K562 (cell line): Measurements from ENCODE around the gene SVOP. TPM values are rescaled to one million over a fixed set of nuclear protein-coding genes. Genes with fewer than 3 reads are reported as not detected.
A peak's percentile ranks its signal among the peaks of the same experiment; 100 is the strongest.

Experiments used
- ATAC-seq: fragments of 200-7000 bp; cut with Tn5 transposase; 3 replicates; pipeline ENCODE4 v1.9.1; 2020; ENCODE audit warnings: moderate library complexity
- BruUV-seq: library from RNA; stranded (reverse); fragments of 400-500 nt; replicated peaks from 2 replicates; lab custom pipeline; 2021; lab: Mats Ljungman, UMichigan
- CTCF ChIA-PET: fragments of 300-600 bp; formaldehyde crosslinking; extraction: SDS; loops from one replicate; lab custom pipeline; 2021; ENCODE audit warnings: low intra/inter-chr PET ratio; lab: Yijun Ruan, JAX
- POLR2A ChIA-PET: fragments of 300-600, 350-650 bp; sonication (Branson Sonifier 250); formaldehyde crosslinking; extraction: SDS; loops from one replicate; lab custom pipeline; 2021; ENCODE audit warnings: antibody characterized with exemption, inconsistent platforms; lab: Yijun Ruan, JAX
- DNase-seq, 4 experiments: peaks; one replicate each; pipeline versions ENCODE4 v3.0.0 to v3.0.0-alpha.2; 2011 to 2018; ENCODE audit warnings: low spot score in 3 of 4, mixed read lengths in 3 of 4; ENCODE audit errors: extremely low read depth in 1 of 4
- FAIRE-seq: peaks from 2 replicates; lab custom pipeline; 2011; peaks lifted over from hg19 to GRCh38; lab: Jason Lieb, UNC
- H2AFZ ChIP-seq: 2 replicates; pipeline ENCODE4 v1.6.0; 2011; ENCODE audit warnings: low read depth, low read length, control low read depth, inconsistent platforms
- H3K27ac ChIP-seq: fragments of 200-600 bp; 3 replicates; pipeline ENCODE4 v1.8.0; 2011; ENCODE audit warnings: low read depth, mild to moderate bottlenecking, control low read depth, inconsistent platforms, low read length, moderate library complexity, mixed read lengths; ENCODE audit errors: extremely low read depth
- H3K27me3 ChIP-seq, 2 experiments: fragments of 300-600 bp in 1 of 2; 2 replicates in 1 of 2; 3 replicates in 1 of 2; pipeline versions ENCODE4 v1.6.0 to v1.8.0; 2011; ENCODE audit warnings: inconsistent platforms in 2 of 2, low read length in 2 of 2, mild to moderate bottlenecking in 1 of 2, mixed read lengths in 1 of 2, moderate library complexity in 1 of 2; ENCODE audit not compliant: control insufficient read depth in 2 of 2, insufficient read depth in 2 of 2
- H3K36me3 ChIP-seq: fragments of 300-600 bp; 3 replicates; pipeline ENCODE4 v1.8.0; 2011; ENCODE audit warnings: mild to moderate bottlenecking, low read length, inconsistent platforms; ENCODE audit not compliant: control insufficient read depth, insufficient read depth
- H3K4me1 ChIP-seq, 2 experiments: fragments of 200-600 bp in 1 of 2; replicated peaks in 1 of 2; 2 replicates in 1 of 2; 3 replicates in 1 of 2; pipeline versions ENCODE4 v1.5.1 to v1.8.0; 2011; ENCODE audit warnings: inconsistent platforms in 2 of 2, low read length in 2 of 2, mild to moderate bottlenecking in 1 of 2, mixed read lengths in 1 of 2, moderate library complexity in 1 of 2; ENCODE audit not compliant: control insufficient read depth in 2 of 2, insufficient read depth in 2 of 2
- H3K4me2 ChIP-seq: 2 replicates; pipeline ENCODE4 v1.6.1; 2011; ENCODE audit warnings: low read length, control low read depth, inconsistent platforms, mixed read lengths; ENCODE audit not compliant: insufficient read depth
- H3K4me3 ChIP-seq: fragments of 200-600 bp; sonication (generic), shearing (Covaris generic); 2 replicates; pipeline ENCODE4 v1.5.1; 2016; ENCODE audit warnings: control low read depth, inconsistent platforms
- H3K79me2 ChIP-seq: fragments of 200-600 bp; 3 replicates; pipeline ENCODE4 v1.8.0; 2011; ENCODE audit warnings: low read length, inconsistent platforms; ENCODE audit not compliant: control insufficient read depth, insufficient read depth
- H3K9ac ChIP-seq, 2 experiments: 2 replicates each; pipeline versions ENCODE4 v1.6.0 to v1.6.1; 2011; ENCODE audit warnings: low read depth in 2 of 2, low read length in 2 of 2, control low read depth in 1 of 2, inconsistent platforms in 1 of 2, mild to moderate bottlenecking in 1 of 2, mixed read lengths in 1 of 2; ENCODE audit not compliant: insufficient read depth in 1 of 2
- H3K9me1 ChIP-seq: one replicate; pipeline ENCODE4 v1.6.0; 2011; ENCODE audit warnings: inconsistent platforms, mild to moderate bottlenecking, low read length, moderate library complexity; ENCODE audit not compliant: control insufficient read depth, insufficient read depth
- H3K9me3 ChIP-seq: replicated peaks from 2 replicates; pipeline ENCODE4 v1.5.1; 2011; ENCODE audit warnings: low read depth, low read length, inconsistent platforms; ENCODE audit not compliant: control insufficient read depth, insufficient read depth
- H4K20me1 ChIP-seq: replicated peaks from 2 replicates; pipeline ENCODE4 v1.6.1; 2011; ENCODE audit warnings: low read length, inconsistent platforms, mixed read lengths; ENCODE audit not compliant: control insufficient read depth, insufficient read depth
- CHD7 ChIP-seq: fragments of 200-600 bp; sonication (generic); IDR thresholded peaks from one replicate; pipeline ENCODE4 v1.6.1; 2012; ENCODE audit warnings: mild to moderate bottlenecking, low read depth, low read length, inconsistent platforms
- KAT7 ChIP-seq: sonication (generic); formaldehyde crosslinking; IDR thresholded peaks from 2 replicates; pipeline ENCODE4 v1.8.0; 2022; ENCODE audit warnings: missing genetic modification reagents, mild to moderate bottlenecking, borderline replicate concordance
- KDM1A ChIP-seq, 2 experiments: fragments of 450-650 bp; IDR thresholded peaks; 2 replicates each; pipeline ENCODE4 v1.6.1; 2016; ENCODE audit warnings: mild to moderate bottlenecking in 2 of 2
- RBM25 ChIP-seq: fragments of 200-400 bp; formaldehyde crosslinking; IDR thresholded peaks from 2 replicates; pipeline ENCODE4 v1.6.1; 2018; ENCODE audit warnings: low read length, low read depth, moderate library complexity; ENCODE audit not compliant: severe bottlenecking
- TCF7L2 ChIP-seq: fragments of 150-350 bp; IDR thresholded peaks from 2 replicates; pipeline ENCODE4 v1.6.1; 2016; ENCODE audit warnings: low read depth, mild to moderate bottlenecking, low read length, moderate library complexity
- ZBTB2 ChIP-seq: fragments of 450-650 bp; IDR thresholded peaks from 2 replicates; pipeline ENCODE4 v1.6.1; 2016; ENCODE audit warnings: antibody characterized with exemption
- ZNF133 ChIP-seq: fragments of 250-450 bp; sonication (Bioruptor Pico); IDR thresholded peaks from 2 replicates; pipeline ENCODE4 v1.4.0; 2020; ENCODE audit warnings: mild to moderate bottlenecking
- ZNF146 ChIP-seq: IDR thresholded peaks from one replicate; pipeline ENCODE4 v1.6.1; 2018; ENCODE audit warnings: missing compliant biosample characterization; ENCODE audit not compliant: unreplicated experiment
- ZNF444 ChIP-seq: fragments of 250-450 bp; sonication (Bioruptor Pico); IDR thresholded peaks from 2 replicates; pipeline ENCODE4 v1.4.0; 2020; ENCODE audit warnings: mild to moderate bottlenecking, moderate library complexity
- ZNF75A ChIP-seq: fragments of 450-650 bp; formaldehyde crosslinking; IDR thresholded peaks from 2 replicates; pipeline ENCODE4 v1.4.0; 2020; ENCODE audit warnings: mild to moderate bottlenecking
- WGBS: fragments of 100-300 bp; shearing (Covaris generic); methylation state at CpG from one replicate; pipeline ENCODE4 v1.1.6; 2016; ENCODE audit warnings: low coverage, mixed read lengths; ENCODE audit not compliant: insufficient coverage; ENCODE audit errors: missing lambda C conversion rate; 5-methylcytosine and 5-hydroxymethylcytosine counted together
- in situ Hi-C: fragments of 300-500 bp; cut with MboI; formaldehyde crosslinking; loops from 4 replicates; pipeline ENCODE4 v1.15.0; 2018; ENCODE audit warnings: inconsistent platforms, mixed read lengths
- intact Hi-C: fragments of 100-400 bp; cut with micrococcal nuclease; formaldehyde crosslinking; loops from 2 replicates; pipeline ENCODE4 v1.14.2; 2022
- polyA plus RNA-seq, 8 experiments: library from polyadenylated mRNA; depleted of rRNA in 4 of 8; stranded (reverse) in 5 of 8; unstranded in 3 of 8; fragments of >200 nt; fragmentation: Nextera tagmentation in 2 of 8; fragmentation: Illumina TruSeq in 1 of 8; extraction: Ambion mirVana in 2 of 8; extraction: Trizol in 1 of 8; gene quantifications; 2 replicates each; pipeline versions ENCODE4 v1.2.1 to v1.2.3, GENCODE V29; 2011 to 2014; ENCODE audit warnings: inconsistent platforms in 1 of 8, missing spikeins in 1 of 8
- total RNA-seq, 7 experiments: library from RNA; depleted of rRNA in 6 of 7; stranded (reverse); fragments of >200 nt in 6 of 7; fragmentation: Illumina TruSeq in 2 of 7; extraction: Trizol in 2 of 7; gene quantifications; 2 replicates each; pipeline versions ENCODE4 v1.2.1 to v1.2.3, GENCODE V29; 2011 to 2021; ENCODE audit warnings: low replicate concordance in 1 of 7

Gene SVOP
- total and polyA plus RNA-seq, 9 of the 15 experiments (the other 6 are each of a cell fraction or from before 2014, with no cell fraction given) = 0.01 to 0.09 (median 0.06) TPM; not detected in 1

GRCh38 chr12:108875682-108876361 is 145.0 kb downstream of the SVOP start:
- FAIRE-seq = no peak
- Histone ChIP-seq H3K4me2 (no peak overlapping the region), H2AFZ (no peak overlapping the region), H3K79me2 (no peaks in the 10 kb centered on the region), H4K20me1 (no peaks in the 10 kb centered on the region), H3K9me3 (no peaks in the 10 kb centered on the region), H3K4me1 (no peaks in the 10 kb centered on the region; a peak in 1 of 5 replicates), H3K27me3 (peaks cover 10 to 19% of the 10 kb centered on the region in 2 experiments), H3K9ac (no peak overlapping the region), H3K4me3 (no peak overlapping the region), H3K36me3 (no peaks in the 10 kb centered on the region), H3K27ac (no peak overlapping the region), H3K9me1 (no peaks in the 10 kb centered on the region)
- intact Hi-C loops (no loop called here), in situ Hi-C loops (no loop called here)
- no TSS peak for BruUV-seq
- ChIA-PET POLR2A (no interaction called here), CTCF (interaction anchor here (0.6 kb wide), 1 partner anchor 211 kb away, joined by 3 read pairs; no protein-coding TSS in a partner anchor)
- DNase-seq = no peak
- WGBS = 8% methylated on average over 3 of the region's 3 CpGs
- no peak for ATAC-seq
- TF ChIP-seq ZNF444 (CRISPR knock-in tag) (no peak), ZNF133 (CRISPR knock-in tag) (no peak), CHD7 (no peak), ZNF146 (CRISPR knock-in tag) (peak; percentile 96), RBM25 (peak; percentile 92), ZBTB2 (no peak), KAT7 (CRISPR knock-in tag) (no peak), TCF7L2 (no peak), ZNF75A (CRISPR knock-in tag) (no peak), KDM1A (IDR thresholded peaks at IDR 0.05) (0 out of 4 replicates have a peak, but pooled peaks of 1 of the 2 experiments have one; percentile 22)
